ENCODE data around the gene GPD1.
"Not testable (repeated sequence)": the region's sequence is repeated elsewhere in the genome, so short reads cannot be mapped to it uniquely, and the experiment has no call there.

Gene GPD1

GRCh38 chr12:50074936-50075807 lies 28.6 kb upstream of the GPD1 start:
- peak; percentile 82 for DNase-seq

- DNase-seq: no peak
Observed at GRCh38 chr12:50075808-50076170, 28.0 kb upstream of the GPD1 start.

- no peak for DNase-seq
Observed at GRCh38 chr12:50077099-50077498, 26.7 kb upstream of the GPD1 start.

- DNase-seq: no peak
Observed at GRCh38 chr12:50078281-50078680, 25.5 kb upstream of the GPD1 start.

GRCh38 chr12:50079771-50080170 lies 24.0 kb upstream of the GPD1 start:
- no peak for DNase-seq

- no peak for DNase-seq
Observed at GRCh38 chr12:50081096-50081808, 22.6 kb upstream of the GPD1 start.

GRCh38 chr12:50082644-50083043 lies 21.2 kb upstream of the GPD1 start:
- no peak for DNase-seq

- DNase-seq: no peak
Observed at GRCh38 chr12:50083301-50083700, 20.5 kb upstream of the GPD1 start.

- not testable (repeated sequence) for DNase-seq
Observed at GRCh38 chr12:50084409-50084774, 19.4 kb upstream of the GPD1 start.

GRCh38 chr12:50084775-50085614 lies 18.8 kb upstream of the GPD1 start, which contains the start of gene SMARCD1:
Gene SMARCD1 (plus strand): TSS chr12:50085342. CDS start chr12:50085370, 28 bp downstream.
- DNase-seq: peak; percentile 90

- no peak for DNase-seq
Observed at GRCh38 chr12:50085615-50086072, 18.2 kb upstream of the GPD1 start.

- no peak for DNase-seq
Observed at GRCh38 chr12:50086148-50086547, 17.7 kb upstream of the GPD1 start.

GRCh38 chr12:50087151-50087550 lies 16.7 kb upstream of the GPD1 start:
- DNase-seq: no peak

GRCh38 chr12:50087995-50088394 lies 15.8 kb upstream of the GPD1 start:
- no peak for DNase-seq

GRCh38 chr12:50088577-50089335 lies 15.1 kb upstream of the GPD1 start:
- peak; percentile 75 for DNase-seq

- no peak for DNase-seq
Observed at GRCh38 chr12:50089730-50090129, 14.1 kb upstream of the GPD1 start.

- no peak for DNase-seq
Observed at GRCh38 chr12:50090391-50090790, 13.4 kb upstream of the GPD1 start.

GRCh38 chr12:50097952-50098351 lies 5.9 kb upstream of the GPD1 start:
- no peak for DNase-seq

- no peak for DNase-seq
Observed at GRCh38 chr12:50099302-50100008, 4.4 kb upstream of the GPD1 start.

GRCh38 chr12:50100561-50100960 lies 3.2 kb upstream of the GPD1 start:
- DNase-seq: no peak

GRCh38 chr12:50101663-50102062 lies 2.1 kb upstream of the GPD1 start:
- DNase-seq: no peak

GRCh38 chr12:50102131-50102531 lies 1.7 kb upstream of the GPD1 start:
- no peak for DNase-seq

All from CD4-positive, alpha-beta T cell treated with Interleukin-21 for 1 hour (primary cell).